A549 treated with AZD9567 at 1 μM for 4 hours (cell line): ENCODE results near the gene PRICKLE2. TPM values are rescaled to one million over a fixed set of nuclear protein-coding genes. Genes with fewer than 3 reads are reported as not detected.

Experiments used
- total RNA-seq: library from RNA; stranded (reverse); fragments of 200-300 nt; extraction: Qiagen RNA extraction; gene quantifications from 5 replicates; pipeline ENCODE4 v1.2.3, GENCODE V29; 2022; ENCODE audit not compliant: insufficient read depth

The PRICKLE2 gene
- total RNA-seq, result 1.5 to 2.7 TPM (median 1.6 TPM) in 5 replicates

GRCh38 chr3:64224826-64225610, at the start of gene PRICKLE2:
PRICKLE2 (minus strand) TSS chr3:64225466; CDS start chr3:64198927, 26,539 bp downstream.

Other genes with a start within 250 kb of the PRICKLE2 start
- gene PSMD6, start 202.0 kb downstream of the PRICKLE2 start, total RNA-seq, result 71.3 to 76.9 TPM (median 74.5 TPM) in 5 replicates